LNCAP (cell line): Measurements from ENCODE around the gene PEX7.

Source experiments
- CTCF ChIP-seq: fragments of 450-650 bp; IDR thresholded peaks from 2 replicates; pipeline ENCODE4 v1.5.1; 2017; ENCODE audit warnings: mild to moderate bottlenecking

PEX7 gene

GRCh38 chr6:136932599-136932998, 110.2 kb downstream of the PEX7 start:
- TF ChIP-seq CTCF = no peak

- no peak for TF ChIP-seq CTCF
Observed at GRCh38 chr6:136945072-136945471, 122.7 kb downstream of the PEX7 start.

- no peak for TF ChIP-seq CTCF
Observed at GRCh38 chr6:136945711-136946121, 123.3 kb downstream of the PEX7 start.

GRCh38 chr6:136947037-136947436, 124.6 kb downstream of the PEX7 start:
- no peak for TF ChIP-seq CTCF

- no peak for TF ChIP-seq CTCF
Observed at GRCh38 chr6:136950436-136951126, 128.2 kb downstream of the PEX7 start.

GRCh38 chr6:136952714-136953260, 130.4 kb downstream of the PEX7 start:
- TF ChIP-seq CTCF = no peak

- TF ChIP-seq CTCF = no peak
Observed at GRCh38 chr6:136955123-136955522, 132.7 kb downstream of the PEX7 start.
